T follicular helper cell (primary cell): ENCODE measurements around the gene DCAF5.

Experiments
- DNase-seq: peaks from one replicate; pipeline ENCODE4 v3.0.0-alpha.2; 2020; ENCODE audit warnings: low read depth

The DCAF5 gene

DNA sequence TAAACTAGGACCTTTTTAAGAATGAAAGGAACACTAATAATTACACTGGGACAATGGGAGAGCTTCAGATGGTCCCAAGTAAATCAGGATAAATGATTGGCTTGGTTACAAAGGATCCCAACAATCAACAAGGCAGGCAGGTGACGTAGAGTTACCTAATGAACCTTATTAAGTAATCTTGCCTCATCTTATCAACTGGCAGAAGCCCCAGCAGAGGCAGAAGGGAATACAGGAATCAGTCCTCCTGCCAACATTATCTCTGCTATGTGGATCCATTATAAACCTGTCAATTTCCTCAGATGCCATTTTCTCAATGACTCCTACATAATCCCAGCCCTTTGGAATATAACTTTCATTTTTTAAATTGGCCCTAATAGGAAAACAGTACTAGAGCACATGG, 11.4 kb downstream of the DCAF5 start:
- no peak for DNase-seq

DNA sequence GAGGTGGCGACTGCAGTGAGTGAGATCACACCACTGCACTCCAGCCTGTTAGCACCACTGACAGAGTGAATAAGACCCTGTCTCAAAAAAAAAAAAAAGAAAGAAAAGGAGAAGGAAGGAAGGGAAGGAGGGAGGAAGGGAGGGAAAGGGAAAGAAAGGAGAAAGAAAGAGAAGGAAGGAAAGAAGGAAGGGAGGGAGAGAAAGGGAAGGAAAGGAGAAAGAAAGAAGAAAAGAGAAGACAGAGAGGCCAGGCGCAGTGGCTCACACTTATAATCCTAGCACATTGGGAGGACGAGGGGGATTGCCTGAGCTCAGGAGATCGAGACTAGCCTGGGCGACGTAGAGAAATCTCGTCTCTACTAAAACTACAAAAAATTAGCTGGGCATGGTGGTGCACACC, 13.2 kb downstream of the DCAF5 start:
- no peak for DNase-seq

DNA sequence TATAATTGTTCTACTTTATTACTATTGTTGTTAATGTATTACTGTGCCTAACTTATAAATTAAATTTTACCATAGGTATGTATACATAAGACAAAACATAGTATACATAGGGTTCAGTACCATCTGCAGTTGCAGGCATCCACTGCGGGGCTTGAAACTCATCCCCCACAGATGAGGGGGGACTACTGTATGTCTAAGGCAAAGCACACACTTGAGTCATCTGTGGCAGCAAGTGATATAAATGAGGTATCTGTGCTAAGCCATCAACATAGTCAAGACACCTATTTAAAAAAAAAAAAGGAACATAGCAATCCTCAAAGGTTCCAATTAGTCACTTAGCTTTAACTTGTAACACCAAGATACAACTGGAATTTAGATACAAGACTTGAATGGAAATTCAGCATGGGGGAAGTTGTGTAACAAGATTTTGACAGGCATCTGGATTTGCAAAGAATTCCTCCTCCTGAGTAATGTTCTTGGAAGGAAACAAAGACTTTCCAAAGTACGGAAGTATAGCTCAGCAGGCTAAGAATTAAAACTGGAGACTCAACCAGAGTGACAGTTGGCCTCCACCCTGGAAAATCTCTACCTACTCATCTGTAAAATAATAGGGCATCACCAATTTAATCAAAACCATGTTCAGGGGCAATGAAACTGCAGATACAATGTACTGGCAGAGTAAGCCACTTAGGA, 14.9 kb downstream of the DCAF5 start:
- DNase-seq = no peak

DNA sequence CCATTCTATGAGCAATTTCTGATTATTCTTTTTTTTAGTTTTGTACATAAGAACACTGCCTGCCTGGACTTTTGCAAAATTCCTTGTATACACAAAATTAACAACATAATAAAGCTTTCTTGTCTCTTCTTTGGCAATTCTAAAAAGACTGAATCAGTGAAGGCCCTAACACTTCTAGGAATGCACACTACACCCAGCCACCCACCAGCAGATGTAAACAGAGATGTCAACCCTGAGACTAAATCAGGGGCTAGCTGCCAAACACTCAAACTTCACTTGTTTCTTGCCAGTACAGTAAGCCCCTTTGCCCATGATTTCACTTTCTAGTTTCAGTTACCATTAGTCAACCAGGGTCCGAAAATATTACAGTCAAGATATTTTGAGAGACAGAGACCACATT, 15.5 kb downstream of the DCAF5 start:
- DNase-seq = no peak

DNA sequence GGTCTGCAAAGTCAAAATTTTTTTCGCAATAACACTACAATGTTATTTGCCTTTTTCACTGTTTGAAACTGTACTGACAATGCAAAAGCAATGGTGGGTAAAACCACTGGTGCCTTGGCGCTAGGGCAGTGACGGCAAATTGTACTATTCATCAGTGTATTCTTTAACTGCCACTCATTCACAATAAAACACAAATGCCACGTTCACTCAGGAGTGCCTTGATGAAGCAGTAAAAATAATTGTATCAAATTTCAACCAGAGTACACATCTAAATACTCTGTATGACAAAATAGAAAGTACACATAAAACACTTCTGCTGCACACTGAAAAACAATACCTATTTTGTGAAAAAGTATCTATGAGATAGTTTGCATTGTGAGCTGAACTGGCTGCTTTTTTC, 17.8 kb downstream of the DCAF5 start:
- DNase-seq = no peak

DNA sequence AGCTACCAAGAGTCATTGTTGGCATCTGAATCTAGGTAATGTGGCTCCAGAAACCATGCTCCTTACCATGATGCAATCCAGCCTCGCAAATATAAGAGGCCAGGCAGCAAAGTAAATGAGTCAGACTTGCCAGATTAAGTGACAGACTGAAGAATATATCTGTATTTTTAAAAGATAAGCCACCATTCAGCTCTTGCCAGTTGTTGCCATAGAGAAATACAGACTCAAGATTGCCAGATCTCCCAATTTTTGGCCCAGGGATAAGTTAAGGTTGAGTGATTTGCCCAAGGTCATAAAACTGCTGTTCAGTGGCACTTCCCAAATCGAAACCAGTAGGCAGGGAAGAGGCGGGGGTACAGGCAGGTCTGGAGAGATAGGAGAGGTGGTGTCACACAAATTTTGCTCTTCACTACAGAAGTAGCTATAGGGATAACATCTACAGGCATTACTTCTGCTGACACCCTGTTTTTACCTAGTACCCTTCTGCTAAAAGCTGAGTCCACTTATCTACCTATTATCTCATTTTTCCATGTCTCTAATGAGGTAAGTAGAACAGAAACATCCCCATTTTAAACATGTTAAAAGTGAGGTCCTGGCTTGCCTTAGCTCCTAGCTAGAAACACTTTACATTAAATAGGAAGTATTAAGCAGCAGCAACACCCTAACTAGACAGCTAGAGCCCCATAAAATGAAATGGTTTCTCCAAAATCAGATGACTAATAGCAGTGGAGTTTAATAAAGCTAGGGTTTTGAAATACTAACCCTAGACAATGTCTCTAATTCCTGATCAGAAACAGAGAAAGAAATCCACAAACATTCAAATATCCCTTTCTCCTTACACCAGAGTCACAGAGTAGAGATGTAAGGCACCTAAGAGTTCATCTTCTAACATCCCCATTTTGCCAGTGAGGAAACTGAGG, 19.5 kb downstream of the DCAF5 start:
- DNase-seq = no peak

DNA sequence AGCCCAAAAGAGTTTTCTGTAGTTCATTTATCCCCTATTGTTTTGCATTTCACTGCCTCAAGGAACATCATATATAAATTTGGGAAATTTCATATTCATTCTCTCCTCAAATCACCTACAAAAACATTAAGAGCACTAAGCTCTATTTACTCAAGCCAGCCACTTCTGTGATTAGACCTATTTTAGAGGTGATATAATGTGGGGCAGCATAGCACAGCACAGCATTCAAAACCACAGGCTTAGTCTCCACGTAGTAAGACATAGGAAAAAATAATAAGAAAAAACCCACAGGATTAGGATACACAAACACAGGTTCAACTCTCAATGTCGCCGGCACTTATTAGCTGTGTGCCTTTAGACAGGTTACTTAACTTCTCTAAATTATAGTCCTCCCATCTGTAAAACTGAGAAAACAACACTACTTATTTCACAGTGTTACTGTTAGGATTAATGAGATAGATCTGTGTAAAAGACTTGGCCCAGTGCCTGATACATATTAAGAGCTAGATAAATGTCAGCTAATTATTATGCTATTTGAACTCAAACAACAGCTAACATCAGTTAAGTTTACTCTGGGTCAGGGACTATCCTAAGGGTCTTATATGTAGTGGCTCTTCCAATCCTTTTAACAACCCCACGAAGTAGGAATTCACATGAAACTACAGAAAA, 20.3 kb downstream of the DCAF5 start:
- DNase-seq = no peak

DNA sequence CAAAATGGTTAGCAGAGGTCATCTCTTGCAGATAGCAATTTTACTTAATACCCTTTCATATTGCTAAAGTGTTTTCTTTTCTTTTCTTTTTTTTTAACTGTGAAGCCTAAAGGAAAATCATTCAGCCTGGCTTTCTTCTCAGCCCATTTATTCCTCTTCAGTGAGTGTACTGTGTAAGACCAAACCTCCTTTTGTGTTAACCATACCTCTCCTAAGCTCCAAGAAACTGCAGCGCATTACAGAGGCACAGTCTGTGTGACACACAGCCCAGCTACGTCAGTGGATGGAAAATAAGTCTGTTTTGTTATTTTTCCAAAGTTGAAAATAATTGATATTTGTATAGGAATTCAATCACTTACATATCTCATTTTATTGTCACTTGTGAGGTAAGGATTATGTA, 21.7 kb downstream of the DCAF5 start:
- no peak for DNase-seq

DNA sequence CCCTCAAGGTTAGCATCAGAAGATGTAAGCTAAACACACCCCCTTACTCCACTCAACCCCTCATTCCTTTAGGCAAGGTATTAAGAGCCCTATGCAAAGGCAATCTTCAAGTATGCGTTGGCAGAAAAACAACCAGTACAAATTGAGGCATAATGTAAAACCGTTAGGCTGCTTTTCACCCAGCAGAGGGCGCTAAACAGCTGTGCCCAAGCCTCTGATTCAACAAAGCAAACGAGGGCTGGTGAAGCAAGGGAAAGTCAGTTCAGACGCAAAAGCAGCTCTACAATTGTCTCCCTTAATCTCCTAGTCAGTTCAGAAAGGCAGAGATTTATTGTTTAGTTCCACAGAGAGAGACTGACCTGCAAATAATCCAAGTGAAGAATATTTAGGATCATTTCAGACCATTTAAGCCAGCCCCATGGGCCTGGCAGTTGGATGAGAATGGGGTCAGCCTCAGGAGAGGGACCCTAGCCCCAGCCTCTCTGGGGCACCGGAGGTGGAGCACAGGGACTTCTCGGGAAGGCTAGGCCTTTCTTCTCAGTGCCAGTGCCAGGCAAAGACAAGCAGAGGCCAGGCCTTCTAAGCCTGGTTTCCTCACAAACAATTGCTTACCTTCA, 23.5 kb downstream of the DCAF5 start:
- peak; percentile 58 for DNase-seq

DNA sequence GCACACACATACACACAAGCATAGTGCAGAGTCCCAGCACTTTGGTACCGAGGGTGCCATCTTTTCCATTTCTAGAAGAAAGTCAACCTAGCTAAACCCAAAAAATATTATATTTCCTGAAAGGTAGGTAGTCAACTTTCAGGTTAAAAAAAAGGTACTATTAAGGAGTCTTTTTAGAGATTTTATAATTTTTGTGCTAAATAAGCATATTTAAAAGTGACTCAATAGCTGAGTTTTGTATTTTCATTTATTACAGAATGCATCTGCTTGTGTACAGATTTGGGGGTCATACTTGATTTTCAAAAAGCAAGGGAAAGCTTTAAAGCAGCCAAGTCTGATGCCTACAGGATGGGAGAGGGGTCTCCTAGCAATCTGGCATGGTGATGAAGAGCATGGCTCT, 34.6 kb downstream of the DCAF5 start:
- DNase-seq = no peak

DNA sequence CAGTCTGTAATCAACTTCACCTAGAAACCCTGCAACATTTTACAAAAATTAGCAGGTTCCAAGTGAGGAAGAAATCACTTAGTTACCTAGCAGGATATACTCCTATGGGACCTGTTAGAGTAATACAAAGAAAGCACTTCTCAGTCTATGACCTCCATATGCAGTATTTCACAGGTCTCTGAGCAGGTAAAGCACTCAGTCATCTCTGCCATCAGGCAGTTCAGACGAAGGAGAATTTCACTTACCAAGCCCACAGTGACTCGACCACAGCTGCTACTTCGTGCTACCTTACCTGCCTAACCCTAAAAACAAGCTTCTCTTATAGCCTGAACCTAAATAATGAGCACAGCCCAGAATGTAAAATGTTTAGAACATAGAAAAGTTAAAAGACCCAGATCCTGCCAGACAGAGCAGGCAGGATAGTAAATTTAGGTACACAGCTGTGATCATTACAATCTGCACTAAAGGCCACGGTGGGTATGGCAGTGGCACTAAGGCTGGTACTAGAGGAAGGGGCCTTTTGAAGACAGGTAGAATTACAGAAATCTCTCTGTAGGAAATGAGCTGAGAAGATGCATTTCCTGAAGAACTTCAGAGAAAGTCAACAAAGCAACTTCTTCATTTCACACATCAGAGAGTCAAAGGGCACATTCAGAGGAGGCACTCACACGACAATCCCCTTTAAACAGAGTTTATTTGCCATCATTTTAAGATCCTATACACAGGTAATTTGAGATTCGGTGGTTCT, 35.7 kb downstream of the DCAF5 start:
- DNase-seq = no peak

DNA sequence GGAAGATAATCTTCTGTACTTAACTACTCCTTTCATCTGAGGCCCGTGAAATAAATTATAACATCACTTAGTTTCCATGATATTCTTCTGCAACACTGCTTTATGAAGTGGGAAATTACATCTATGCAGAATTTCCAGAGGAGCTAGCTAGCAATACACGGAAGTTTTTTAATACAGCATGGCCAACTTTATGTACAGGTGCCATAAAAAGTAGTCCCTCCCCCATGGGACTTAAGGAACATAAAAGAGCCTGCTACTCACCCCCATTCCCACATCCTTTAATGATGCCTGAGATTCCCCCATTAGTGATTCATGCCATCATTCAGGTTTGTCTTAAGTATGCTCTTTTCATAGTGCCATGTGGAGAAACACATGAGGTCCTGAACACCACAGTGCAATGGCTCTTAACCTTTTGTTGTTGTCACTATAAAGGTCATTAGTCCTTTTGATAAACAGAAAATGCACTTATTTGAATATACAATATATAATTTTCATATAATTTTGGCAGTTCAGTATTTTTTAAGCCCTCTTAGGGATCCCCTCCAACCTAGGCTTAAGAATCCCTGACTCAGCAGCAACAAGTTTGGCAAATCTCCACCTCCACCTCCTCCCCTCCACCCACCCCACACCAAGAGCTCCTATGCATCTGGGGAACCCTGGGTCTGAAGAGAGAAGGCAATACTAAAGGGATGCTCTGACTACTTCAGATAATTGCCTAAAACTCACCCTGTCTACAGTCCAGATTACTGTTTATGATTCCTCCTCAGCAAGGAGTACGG, 37.3 kb downstream of the DCAF5 start:
- no peak for DNase-seq

DNA sequence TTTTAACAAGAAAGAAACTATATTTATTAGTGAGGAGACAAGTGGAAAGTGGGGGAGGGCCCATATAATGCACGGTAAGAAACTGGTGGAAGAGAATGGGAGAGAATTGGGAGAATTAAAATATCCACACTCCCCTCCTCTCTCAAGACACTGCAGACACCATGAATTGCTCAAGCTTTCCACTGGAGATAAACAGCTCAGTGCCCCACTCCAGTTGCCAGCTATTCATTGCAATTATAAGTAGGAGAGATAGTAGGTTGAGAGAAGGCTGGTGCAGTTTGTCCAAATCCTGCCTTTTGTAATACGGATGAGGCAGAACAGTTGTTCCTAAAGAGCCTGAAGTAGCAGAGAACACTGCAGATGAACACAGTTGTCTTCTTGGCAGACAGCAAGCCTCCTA, 38.2 kb downstream of the DCAF5 start:
- DNase-seq = no peak

DNA sequence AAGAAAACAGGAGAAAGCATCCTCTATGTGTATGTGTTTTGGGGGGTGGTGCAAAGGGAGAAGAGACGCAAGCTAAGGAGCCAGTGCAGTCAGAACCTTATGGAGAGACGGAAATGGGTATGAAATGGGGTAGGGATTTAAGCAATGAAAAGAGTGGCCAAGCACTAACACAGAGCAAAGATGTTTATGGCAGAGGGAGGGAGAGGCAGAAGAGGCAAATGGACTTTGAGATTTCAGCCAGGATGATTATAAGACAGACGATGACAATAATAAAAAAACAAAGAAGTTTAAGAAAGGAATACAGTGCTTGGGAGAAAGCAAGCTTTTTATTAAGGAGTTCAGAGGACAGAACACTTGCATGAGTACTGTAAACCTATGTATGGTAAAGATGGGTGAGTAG, 44.6 kb downstream of the DCAF5 start:
- DNase-seq = no peak

DNA sequence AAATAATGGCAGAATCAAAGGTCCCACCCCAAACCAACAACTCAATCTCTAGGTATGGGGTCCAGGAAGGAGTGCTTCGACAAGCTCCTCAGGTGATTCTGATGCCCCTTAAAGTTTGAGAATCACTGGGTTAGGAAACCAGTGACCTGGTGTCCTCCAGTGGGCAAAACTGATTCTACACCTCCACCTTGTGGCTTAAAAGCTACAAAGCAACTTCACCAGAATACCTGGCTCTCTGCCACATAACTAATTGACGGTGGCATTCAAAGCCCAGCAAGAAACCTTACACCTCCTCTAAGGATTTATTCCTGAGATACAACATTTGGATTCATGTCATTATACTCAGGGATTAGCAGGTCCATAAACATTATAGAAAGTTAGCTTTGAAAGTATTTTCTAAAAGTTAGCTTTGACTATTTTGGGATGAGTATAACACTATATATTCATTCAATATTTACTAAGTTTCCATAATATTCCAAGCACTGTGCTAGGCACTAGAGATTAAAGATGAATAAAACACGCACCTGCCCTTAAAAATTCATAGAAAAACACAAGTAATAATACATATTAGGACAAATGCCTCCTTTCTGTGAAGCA, 45.4 kb downstream of the DCAF5 start:
- no peak for DNase-seq

DNA sequence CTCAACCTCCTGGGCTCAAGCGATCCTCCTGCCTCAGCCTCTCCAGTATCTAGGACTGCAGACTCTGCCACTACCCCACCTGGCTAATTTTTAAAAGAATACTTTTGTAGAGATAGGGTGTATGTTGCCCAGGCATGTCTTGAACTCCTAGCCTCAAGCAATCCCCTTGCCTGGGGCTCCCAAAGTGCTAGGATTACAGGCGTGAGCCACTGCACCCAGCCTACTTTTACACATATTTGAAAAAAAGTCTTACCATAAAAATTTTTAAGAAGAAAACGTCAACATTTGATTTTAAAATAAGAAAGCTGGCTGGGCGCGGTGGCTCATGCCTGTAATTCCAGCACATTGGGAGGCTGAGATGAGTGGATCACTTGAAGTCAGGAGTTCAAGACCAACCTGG, 46.5 kb downstream of the DCAF5 start:
- no peak for DNase-seq

DNA sequence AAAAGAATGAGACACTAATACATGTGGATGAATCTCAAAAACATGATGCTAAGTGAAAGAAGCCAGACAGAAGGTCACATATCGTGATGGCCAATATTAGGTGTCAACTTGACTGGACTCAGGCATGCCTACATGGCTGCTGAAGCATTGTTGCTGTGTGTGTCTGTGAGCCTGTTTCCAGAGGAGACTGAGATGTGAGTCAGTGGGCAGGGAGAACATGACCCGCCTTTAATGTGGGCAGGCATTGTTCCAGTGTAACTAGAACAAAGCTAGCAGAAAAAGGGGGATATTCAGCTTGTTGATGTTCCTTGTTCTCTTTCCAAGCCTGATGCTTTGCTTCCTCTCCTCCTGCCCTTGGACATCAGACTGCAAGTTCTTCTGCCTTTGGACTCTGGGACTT, 47.6 kb downstream of the DCAF5 start:
- DNase-seq = no peak

DNA sequence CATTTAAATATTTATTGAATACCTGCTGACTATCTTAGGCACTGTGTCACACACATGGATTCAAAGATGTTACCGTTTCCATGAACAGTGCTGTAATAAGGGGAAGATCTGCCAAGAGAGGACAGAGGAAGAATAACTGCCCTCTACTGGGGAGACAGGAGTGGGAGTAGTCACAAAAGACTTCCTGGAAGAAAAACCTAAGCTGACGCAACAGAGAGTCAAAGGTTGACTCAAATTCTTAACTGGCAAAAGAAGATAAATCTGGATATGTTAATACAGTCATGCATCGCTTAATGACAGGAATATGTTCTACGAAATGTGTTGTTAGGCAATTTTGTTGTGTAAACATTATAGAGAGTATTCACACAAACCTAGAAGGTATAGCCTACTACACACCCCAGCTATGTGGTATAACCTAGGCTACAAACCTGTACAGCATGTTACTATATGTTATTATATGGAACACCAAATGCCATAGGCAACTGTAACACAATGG, 51.5 kb downstream of the DCAF5 start:
- DNase-seq = no peak

DNA sequence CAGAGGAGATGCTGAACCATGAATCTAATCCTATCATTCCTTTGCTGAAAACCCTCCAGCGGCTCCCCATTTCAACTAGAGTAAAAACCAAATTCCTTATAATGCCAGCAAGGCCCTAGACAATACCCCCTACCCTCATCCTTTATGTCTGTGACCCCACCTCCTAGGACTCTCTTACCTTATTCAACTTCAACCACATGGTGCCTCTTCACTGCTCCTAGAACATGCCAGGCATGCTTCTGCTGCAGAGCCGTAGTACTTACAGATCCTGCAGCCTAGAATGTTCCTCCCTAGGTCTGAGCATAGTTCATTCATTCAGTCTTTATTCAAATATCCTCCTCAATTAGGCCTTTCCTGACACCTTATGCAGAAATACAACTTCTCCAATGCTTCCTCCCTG, 54.9 kb downstream of the DCAF5 start:
- no peak for DNase-seq

DNA sequence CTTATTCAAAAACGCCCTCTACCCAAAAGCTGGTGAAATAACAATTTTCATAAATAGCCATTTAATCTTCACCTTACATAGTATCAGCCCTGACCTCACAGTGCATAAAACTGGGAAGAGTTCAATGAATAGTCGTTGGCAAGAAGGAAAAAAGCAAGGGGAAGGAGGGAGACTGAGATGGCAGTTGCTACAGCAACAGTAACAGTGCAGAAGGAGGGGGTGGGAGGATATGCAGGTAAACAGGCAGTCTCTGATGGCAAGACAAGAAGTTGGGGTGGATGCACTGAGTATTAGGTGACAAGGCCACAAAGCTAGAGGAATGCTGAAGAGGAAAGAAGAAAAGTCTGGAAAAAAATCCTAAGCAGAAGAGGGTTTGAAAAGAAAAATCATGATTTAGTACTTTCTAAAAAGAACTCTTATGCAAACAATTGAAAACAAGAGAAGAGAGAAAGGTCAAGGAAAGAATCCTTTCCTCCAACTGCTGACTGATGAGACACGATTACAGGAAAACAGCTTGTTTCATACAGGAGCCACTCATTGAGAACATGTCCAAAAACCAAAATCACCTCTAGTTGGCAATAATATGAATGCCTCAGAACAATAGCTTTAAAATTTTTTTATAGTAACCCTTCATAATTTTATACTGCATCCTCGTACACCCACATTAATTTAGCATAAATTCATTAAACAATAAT, 56.0 kb downstream of the DCAF5 start:
- DNase-seq = no peak
